Hematopoietic multipotent progenitor cell treated with erythropoietin and hydrocortisone succinate and interleukin-3 and kit ligand, for 6 days (in vitro differentiated cells): Measurements from ENCODE around the gene CNTN4.
"Not testable (repeated sequence)": the region's sequence is repeated elsewhere in the genome, so short reads cannot be mapped to it uniquely, and the experiment has no call there.

ENCODE experiments used
- DNase-seq: peaks from one replicate; pipeline ENCODE4 v3.0.0-alpha.2; 2015

CNTN4 gene

DNA sequence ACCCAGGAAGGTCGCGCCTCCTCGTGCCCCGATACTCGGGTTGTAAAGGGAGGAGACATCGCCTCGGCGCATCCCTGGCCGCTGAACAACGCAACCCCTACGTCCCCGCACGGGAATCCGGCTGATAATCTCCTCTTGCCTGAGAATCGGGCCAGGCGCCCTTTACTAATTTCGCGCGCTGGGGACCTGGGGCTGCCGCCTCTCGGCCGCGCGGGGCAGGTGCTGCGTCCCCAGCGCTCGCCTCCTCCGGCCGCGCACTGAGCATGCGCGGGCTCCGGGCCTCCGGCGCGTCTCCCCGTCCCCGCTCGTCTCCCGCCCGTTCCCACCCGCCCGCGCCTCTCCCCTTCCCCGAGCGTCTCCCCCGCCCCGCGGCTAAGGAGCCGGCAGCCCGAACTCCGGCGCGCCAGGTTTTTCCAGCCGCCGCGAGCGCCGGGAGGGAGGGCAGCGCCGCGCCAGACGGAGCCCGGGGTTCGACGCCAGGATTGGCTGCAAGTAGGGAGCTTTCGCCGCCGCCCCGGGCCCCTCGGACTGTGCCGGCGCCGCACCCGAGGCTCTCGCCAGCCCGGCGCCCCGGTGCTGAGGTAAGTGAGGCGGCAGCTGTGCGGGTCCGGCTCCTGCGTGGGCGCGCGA lies at the start of gene CNTN4:
Gene CNTN4, plus strand, starts transcription at position 469 of the 630 bp plus-strand sequence.
- peak; percentile 14 for DNase-seq

DNA sequence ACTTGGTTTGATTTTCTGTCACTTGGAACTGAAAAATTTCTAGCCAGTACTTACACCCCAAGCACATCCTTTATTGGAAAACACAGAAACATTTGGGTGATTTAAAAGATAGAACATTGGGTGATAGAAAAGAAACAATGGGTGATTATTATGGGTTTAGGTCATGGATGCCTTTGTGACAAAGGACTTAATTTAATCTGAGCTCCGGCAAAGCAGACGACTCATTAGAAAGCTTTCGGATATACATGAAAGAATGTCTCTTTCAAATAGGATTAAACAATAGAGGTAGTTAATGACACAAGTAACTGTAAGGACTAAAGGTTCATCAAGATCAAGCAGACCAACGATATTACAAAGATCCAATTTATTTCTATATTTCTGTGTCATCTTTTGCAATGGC lies 37.3 kb upstream of the CNTN4 start:
- DNase-seq, result no peak

DNA sequence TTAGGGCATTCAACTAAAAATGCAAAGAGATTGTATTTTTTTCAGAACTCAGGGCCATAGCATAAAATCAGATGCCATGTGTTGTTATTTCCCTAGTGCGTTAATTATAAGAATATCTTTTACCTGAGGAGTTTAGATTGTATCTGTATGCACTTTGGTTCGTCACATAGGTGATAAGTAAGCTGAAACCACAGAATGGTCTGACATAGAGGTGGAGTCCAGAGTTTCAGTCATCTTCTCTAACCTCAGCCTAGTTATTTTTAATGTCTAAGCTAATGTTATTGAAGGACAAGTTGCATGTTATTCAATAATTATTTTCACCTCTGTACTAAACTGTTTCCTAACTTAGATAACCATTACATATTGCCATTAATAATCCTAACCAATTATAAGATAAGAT lies 27.1 kb upstream of the CNTN4 start:
- DNase-seq, result no peak

DNA sequence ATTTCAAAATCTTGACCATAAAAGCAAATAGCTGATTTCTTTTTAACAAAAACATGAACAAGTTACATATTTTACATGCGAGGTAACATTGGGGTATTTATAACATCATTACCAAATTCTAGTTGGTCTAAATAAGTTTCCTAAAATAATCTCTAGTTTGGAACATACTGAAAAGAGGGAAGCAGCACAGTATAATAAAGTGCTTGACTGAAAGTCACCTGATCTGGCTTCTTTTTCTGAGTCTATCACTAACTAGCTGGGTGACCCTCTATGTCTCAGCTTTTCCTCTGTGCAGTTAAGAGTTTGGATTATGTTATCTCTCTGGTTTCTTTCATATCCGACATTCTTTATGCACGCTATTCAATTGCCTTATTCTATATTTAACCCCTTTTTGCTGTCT lies 19.8 kb upstream of the CNTN4 start:
- no peak for DNase-seq

DNA sequence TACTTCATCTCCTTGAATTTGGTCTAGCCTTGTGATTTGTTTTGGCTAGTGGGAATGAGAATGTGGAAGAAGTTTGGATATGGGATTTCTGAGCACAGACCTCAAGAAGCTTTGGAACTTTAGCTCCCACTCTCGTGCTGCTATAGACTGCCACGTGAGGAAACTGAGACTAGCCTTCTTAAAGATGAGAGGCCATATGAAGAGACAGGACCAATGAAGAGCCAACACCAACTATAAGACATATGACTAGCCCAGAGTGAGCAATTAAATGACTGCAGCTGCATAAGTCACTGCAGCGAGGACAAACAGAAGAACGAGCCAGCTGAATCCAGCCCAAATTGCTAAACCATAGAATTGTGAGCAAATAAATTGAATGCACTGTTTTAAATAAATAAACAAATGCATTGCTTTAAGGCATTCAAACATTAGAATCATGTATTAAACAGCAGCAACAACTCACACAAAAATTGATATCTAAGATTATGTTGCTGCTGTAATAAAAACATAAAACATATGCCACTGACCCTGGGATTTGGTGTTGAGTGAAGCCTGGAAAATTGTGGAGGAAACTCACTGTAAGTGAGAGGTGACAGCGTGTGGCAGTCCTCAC lies 15.7 kb upstream of the CNTN4 start:
- no peak for DNase-seq

DNA sequence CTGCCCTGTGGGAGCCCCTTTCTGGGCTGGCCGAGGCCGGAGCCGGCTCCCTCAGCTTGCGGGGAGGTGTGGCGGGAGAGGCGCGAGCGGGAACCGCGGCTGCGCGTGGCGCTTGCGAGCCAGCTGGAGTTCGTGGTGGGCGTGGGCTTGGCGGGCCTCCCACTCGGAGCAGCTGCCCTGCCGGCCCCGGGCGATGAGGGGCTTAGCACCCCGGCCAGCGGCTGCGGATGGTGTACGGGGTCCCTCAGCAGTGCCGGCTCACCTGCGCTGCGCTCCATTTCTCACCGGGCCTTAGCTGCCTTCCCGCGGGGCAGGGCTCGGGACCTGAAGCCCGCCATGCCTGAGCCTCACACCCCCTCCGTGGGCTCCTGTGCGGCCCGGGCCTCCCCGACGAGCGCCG lies 15.1 kb upstream of the CNTN4 start:
- DNase-seq, result not testable (repeated sequence)

DNA sequence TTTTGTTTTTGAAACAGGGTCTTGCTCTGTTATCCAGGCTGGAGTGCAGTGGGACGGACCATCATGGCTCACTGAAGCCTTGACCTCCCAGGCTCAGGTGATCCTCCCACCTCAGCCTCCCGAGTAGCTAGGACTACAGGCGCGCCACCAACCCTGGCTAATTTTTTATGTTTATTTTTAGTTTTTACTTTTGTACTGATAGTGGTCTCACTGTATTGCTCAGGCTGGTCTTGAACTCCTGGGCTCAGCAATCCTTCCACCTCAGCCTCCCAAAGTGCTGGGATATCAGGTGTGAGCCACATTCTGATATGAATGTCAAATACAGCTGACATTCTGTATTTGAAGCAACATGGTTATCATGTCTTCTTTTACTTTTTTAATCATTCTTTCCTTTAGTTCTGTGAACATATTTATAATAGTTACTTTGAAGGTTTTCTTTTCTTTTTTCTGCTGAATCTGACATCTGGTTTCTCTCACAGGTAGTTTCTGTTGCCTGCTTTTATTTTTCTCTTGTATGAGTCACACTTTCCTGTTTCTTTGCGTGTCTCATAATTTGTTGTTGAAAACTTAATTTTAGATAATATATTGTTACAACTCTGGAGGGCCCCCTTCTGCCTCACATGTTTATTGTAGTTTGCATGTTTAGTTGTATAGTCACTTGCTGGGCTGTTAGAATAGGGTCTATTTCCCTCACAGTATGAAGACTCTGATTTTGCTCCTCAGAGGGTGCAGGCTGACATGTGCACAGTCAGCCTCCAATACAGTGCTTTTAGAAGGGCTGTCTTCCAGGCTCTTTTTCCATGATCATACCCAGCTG lies 8.4 kb upstream of the CNTN4 start:
- no peak for DNase-seq

DNA sequence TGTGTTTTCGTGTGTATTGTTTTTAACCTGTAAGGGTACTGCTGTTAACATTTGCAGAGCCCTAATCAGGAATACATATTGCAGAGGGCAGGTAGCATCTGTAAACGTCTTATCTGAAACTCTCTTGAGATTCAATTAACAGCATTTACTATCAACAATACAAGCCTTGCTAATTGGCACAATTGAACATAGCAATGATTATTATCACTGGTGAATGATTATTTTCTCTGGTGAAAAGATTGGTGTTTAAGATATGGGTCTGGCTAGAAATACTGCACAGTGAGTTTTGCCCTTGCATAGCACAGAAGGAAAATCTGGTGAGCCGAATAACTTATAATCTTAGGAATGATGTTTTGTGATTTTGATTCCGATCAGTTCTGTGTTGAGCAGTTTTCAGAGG lies 5.9 kb upstream of the CNTN4 start:
- DNase-seq, result no peak

DNA sequence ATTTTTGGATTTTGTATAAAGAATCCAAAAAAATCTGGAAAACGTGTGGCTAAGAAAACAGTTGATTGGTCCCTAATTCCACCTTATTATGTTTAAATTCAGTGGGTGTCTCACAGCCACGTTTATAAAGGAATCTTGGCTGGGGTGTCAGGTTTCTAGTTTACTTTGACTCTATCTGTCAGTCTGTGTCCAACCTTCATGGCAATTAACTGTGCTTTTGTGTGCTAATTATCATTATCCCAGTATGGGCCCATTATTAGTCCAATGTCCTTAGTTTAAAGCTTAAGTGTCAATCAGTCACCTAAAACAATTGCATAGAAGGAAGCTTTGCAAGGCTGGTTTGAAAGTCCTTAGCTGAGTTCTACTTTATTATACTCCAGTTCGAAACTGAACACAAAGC lies 3.7 kb upstream of the CNTN4 start:
- no peak for DNase-seq

DNA sequence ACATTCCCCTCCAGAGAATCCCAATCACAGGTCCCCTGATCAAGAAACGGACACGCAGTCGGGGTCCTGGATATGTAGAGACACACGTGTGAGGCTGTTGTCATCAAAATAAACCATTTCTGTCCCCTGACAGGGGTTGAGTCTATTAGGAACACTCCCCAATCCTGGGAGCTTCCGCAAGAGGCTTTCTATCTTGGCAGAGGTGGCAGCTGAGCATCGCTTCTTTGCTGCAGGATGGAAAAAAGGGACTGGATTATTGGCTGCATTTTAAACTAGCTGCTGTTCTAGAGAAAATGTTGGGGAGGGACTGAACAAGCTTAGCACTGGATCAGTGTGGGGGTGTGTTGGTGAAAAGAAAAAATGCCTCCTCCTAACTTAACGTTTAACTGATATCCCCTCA lies 2.5 kb upstream of the CNTN4 start:
- no peak for DNase-seq

DNA sequence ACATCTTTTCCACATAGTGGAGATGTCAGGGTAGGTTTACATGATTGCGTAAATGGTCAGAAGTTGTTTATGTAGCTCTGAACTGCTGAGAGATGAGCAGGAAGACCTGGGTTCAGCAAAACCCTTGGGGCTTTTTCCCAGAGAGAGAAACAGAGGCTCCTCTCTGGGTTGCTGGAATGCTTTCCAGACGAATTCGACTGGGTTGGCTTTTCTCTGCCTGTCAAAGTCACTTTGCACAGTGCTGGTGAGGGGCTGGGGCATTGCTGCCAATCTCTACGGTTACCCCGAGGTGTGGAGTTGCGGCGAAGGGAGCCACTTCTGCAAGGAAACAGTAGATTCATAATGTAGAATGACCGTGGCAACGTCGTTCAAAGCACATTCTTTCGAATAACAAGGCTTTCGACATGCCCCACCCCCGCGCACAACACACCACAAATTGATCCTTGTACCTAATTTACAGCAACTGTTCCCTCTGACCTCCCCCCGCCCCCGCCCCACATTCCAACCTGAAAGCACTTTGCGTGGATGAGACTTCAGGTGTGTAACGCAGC lies 950 bp upstream of the CNTN4 start:
- no peak for DNase-seq

DNA sequence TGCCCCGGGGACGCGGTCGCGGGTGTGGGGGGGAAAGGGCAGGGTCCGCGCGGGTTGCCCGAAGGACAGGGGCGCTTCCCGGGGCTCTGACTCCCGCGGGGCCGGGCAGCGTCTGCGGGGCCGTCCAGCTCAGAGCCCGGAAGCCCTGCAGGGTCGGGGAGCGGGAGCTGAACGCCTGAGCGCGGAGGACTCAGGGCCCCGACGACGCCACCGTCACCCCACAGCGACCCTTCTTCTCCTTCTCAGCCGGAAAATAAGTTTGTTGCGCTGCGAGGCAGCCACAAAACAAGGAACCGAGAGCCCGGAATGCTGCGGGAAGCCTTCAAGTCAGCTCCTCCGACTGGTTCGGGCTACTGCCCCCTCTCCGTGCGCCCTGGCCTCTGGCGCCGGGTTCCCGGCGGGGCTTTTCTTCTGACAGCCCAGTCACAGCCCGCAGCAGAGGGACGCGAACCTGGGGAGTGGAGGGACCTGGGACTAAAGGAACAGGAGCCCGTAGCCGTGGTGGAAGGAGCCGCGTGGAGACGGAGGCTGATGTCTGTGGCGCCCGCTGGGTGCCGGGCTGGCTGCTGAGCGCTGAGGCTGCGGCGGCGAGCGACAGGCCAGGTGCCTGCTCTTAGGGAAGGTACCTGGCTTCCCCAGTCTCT lies 484 bp downstream of the CNTN4 start:
- peak; percentile 3 for DNase-seq

DNA sequence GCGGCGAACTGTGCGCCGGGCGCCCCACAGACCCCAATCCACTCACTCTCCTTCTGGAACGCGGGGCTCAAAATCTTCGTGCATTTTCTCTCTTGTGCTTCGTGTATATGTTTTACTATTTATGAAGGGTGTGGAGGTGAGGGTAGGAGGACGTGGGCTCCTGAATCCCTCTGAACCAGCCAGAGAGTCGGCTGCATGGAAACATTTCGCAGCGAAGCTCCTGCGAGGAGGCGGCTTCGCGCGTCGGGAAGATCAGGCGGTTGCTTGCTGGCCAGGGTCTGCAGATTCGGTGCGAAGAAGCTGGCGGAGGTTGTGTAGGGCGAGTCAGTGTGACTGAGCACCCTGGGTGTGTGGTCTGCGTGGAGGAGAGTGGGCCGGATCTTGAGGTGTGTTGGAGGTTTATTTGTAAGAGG lies 1.1 kb downstream of the CNTN4 start:
- no peak for DNase-seq

DNA sequence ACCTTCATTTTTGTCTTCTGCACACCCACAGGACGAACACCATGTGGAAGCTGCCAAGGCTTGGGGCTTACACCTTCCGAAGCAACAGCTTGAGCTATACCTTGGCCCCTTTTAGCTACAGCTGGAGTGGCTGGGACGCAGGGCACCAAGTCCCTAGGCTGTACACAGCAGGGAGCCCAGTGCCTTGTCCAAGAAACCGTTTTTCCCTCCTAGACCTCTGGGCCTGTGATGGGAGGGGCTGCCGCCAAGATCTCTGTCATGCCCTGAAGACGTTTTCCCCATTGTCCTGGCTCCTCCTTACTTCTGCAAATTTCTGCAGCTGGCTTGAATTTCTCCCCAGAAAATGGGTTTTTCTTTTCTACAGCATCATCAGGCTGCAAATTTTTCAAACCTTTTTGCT lies 7.8 kb downstream of the CNTN4 start:
- DNase-seq, result no peak

DNA sequence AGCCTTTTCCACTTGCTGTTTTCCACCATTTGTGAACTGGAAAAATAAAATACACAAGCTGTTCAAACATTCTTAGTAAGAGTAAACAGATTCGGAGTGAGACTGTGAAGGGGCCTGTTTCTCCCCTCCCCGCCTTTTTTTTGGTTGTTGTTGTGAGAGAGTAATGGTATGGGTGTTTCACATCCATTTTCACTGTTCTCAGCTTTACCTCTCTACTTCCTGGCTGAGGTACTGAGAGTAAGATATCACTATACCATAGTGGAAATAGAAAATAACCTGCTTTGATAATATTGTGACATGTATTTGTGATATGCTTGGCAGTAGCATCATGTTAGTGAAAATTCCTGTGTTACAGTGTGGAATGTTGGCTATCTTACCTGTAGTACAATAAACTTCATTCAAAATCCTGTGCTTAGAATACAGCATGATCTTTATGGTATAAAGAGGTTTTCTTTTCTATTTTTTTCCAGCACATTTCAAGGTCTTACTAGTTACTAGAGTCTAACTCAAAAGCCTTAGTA lies 12.0 kb downstream of the CNTN4 start:
- DNase-seq, result no peak

DNA sequence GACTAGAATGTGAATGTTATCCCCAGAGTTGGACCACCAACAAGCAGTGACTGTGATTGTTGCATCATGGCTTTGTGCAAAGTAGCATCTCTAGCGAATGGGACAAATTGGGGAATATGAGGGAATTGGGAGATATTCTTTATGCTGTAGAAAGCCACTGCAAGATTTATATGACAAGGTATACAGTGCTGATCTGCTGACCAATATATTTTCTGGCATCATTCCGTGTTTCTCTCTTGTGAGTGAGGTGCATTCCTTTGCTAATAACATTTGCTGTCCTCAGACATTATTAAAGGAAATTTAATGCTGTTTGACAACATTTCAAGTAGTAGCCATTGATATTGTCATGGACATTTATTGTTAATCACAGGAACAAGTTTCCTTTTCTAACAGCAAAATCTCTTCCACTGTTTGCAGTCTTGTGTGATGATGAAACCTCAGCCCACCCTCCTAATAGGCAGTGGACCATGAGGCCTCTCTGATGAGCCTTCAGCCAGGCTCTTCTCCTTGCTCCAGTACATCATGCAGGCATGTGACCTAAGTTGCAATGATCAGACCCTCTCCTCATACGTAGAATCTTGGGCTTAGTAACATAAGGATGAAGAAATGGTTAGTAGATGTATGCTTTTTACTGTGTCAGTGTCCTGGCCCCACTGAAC lies 16.1 kb downstream of the CNTN4 start:
- DNase-seq, result no peak

DNA sequence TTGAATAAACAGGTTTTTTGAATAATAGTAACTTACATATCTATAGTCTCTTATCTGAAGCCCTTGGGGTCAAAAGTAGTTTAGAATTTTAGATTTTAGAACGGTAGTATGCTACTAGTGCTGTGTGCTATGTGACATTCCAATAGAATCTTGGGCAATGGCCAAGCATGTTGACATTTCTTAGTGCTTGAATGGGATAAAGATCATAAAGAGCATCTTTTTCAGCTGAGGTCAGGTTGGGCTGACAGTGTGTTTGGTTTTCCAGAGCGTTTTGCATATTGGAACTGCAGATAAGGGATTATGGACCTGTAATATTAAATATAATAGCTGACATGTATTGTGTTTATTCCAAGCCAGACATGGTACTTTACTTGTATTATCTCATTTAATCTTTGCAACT lies 32.1 kb downstream of the CNTN4 start:
- DNase-seq, result no peak

DNA sequence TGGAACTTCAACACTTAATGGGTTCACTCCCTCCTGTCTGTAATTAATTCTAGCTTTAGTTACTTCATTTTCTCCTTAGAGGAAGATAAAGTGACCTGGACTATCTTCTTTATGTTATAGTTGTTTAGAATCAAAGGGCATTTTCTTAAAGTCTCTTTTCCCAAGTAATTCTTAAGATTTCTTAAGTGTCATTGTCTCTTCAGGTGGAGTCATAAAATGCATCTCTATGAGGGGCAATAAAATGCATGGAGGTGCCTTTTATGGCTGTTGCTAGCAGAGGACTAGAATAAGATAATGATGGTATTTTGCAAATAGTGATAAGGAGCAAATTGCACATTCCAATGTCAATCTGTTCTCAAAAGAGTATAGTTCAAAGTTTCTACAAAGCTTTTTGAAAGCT lies 34.5 kb downstream of the CNTN4 start:
- no peak for DNase-seq

DNA sequence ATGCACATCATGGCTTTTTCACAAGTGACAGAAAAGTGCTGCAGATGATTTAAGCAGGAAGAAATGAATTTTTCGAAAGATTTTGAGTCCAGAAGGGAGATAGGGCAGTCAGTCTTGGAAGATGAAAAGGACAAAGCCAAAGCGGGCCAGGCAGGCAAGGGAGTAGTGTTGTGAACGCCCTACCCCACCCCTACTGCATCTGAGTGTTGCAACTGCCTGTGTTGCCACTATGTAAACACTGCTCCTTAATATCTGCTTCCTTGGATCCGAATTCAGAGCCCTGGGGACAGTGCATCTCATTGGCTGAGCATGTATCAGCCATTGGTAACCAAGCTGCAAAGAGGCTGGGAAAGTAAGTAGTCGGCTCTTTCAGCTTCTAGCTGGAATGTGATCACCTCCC lies 39.0 kb downstream of the CNTN4 start:
- no peak for DNase-seq

DNA sequence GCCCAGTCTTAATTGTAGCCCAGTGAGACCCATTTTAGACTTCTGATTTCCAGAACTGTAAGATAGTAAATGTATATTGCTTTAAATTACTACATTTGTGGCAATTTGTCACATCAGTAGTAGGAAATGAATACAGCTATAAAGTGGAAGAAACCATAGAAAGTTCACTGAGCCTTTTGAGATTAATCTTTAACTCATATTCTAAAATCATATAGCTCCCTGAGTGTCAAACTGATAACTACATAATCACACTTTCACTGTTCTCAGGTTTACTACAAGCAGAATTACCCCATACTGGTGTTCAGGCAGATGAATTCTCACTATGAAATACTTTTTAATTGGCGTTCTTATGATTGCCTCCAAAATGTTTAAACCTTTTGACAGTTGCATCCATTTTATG lies 42.8 kb downstream of the CNTN4 start:
- DNase-seq, result no peak

DNA sequence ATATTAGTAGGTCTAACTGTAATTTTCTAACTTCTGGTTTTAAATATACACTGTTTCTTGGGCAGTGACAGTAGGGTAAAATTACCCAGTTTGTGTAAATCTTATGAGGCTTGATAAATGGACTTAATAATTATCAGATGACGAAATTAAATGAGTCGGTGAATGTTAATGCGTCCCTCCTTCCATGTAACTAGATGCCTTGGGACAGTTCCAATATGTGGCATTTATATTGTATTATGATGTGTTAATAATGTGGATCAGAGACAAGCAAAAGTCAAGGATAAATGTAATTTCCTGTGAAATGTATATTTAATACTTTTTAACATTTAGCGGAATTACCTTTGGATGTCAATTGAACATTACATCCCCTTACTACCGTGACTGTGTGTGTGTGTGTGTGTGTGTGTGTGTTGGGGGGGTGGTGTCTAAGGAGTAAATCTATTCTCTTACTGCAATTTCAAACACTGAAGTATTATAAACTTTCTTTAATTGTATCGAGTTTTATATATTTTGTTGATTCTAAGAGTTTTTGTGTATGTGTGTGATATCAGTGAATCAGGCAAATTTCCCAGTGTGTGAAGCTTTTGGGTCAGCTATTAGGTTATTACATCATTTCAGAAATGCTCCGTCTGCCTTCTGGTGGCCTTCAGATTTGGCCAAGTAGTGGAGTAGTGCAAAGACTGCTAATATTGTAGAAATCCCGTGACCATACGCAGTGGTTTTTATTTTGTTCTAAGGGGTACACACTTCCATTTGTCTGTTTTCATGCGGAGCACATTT lies 50.1 kb downstream of the CNTN4 start:
- no peak for DNase-seq

DNA sequence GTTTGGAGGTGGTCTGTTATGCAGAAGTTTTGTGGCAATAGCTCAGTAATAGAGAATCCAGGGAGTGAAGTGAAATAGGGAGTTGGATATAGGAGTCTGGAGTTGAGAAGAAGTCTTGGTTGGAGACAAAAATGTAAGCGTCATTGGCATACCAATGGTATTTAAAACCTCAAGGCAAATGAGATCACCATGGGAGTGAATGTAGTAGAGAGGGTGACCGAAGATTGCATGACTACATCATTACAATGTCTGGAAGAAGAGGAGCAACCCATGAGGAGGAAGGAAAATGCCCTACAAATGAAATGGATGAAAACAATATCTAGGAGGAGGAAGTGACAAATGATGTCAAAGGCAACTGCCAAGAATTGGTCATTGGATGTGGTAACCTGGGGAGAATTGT lies 54.4 kb downstream of the CNTN4 start:
- DNase-seq, result no peak
